T-helper 2 cell treated with Interferon-gamma antibody and Interleukin-4, amounts not matched to agents 5 μg/mL and 100 μg/mL, for 36 hours (primary cell): ENCODE measurements around the gene OR2L13.
"Not testable (repeated sequence)": the region's sequence is repeated elsewhere in the genome, so short reads cannot be mapped to it uniquely, and the experiment has no call there.

ENCODE experiments used
- DNase-seq: peaks from one replicate; pipeline ENCODE4 v3.0.0; 2021; ENCODE audit warnings: low spot score
- H3K27ac Mint-ChIP-seq: one replicate; pipeline ENCODE4 v1.8.0; 2021; ENCODE audit warnings: mild to moderate bottlenecking, mixed read lengths
- H3K27me3 Mint-ChIP-seq: one replicate; pipeline ENCODE4 v1.8.0; 2021; ENCODE audit warnings: low read depth, mixed read lengths
- H3K36me3 Mint-ChIP-seq: one replicate; pipeline ENCODE4 v1.8.0; 2021; ENCODE audit warnings: low read depth, mixed read lengths
- H3K4me1 Mint-ChIP-seq: one replicate; pipeline ENCODE4 v1.8.0; 2021; ENCODE audit warnings: low read depth, mixed read lengths
- H3K4me3 Mint-ChIP-seq: one replicate; pipeline ENCODE4 v1.8.0; 2022; ENCODE audit warnings: mild to moderate bottlenecking, moderate library complexity, mixed read lengths
- H3K9me3 Mint-ChIP-seq: one replicate; pipeline ENCODE4 v1.8.0; 2021; ENCODE audit warnings: mixed read lengths

Gene OR2L13, protein sequence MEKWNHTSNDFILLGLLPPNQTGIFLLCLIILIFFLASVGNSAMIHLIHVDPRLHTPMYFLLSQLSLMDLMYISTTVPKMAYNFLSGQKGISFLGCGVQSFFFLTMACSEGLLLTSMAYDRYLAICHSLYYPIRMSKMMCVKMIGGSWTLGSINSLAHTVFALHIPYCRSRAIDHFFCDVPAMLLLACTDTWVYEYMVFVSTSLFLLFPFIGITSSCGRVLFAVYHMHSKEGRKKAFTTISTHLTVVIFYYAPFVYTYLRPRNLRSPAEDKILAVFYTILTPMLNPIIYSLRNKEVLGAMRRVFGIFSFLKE

DNA sequence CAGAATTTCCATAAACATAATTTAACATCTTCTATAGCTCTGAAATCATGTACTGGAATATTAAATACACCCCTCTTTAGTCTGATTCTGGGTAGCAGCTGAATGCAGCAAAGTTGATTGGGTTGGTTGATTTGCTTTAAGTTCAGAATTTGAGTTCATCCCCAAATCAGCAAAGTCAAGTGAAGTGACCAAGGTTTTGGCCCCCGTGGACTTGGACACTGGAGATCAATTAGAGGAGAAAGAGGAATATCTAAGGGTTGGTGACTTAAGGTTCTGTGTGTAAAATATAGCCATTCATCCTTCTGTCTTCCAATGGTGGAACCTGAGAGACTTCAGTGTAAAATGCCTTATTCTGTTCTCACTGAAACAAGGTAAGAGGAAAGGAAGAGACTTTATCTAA, at the start of gene OR2L13:
Gene OR2L13, plus strand, starts transcription at position 301 of the 400 bp plus-strand sequence. CDS start 4,192 bp downstream, outside the sequence.
- Mint-ChIP-seq H3K27me3 (no peaks in the 10 kb centered on the region), H3K36me3 (no peaks in the 10 kb centered on the region), H3K27ac (no peak within 1 kb of the TSS), H3K4me3 (no peak within 1 kb of the TSS), H3K4me1 (no peaks in the 10 kb centered on the region), H3K9me3 (peaks cover 3% of the 10 kb centered on the region)
- no peak for DNase-seq

DNA sequence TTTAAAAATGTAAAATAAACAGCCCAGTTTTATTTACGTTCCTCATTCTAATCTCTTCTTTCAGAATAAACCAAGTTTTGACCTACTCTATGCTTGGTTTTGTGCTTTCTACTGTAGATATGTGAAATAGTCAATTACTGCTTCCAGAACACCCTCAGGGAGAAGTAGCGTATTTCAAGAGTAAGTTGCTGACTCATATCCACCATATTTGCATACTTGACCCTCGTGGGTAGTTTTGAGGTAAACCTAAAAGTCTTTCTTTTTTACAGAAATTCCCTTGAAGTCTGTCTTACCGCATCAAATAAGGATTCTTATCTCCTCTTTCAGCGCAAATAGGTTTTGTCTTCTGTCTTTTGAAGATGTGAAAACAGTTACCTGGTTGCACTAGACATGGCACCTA, 49.8 kb upstream of the OR2L13 start:
- Mint-ChIP-seq H3K9me3 (peaks cover 20% of the 10 kb centered on the region), H3K36me3 (no peaks in the 10 kb centered on the region), H3K4me1 (no peaks in the 10 kb centered on the region), H3K27me3 (no peaks in the 10 kb centered on the region), H3K4me3 (no peak overlapping the region), H3K27ac (no peak overlapping the region)
- DNase-seq, result no peak

DNA sequence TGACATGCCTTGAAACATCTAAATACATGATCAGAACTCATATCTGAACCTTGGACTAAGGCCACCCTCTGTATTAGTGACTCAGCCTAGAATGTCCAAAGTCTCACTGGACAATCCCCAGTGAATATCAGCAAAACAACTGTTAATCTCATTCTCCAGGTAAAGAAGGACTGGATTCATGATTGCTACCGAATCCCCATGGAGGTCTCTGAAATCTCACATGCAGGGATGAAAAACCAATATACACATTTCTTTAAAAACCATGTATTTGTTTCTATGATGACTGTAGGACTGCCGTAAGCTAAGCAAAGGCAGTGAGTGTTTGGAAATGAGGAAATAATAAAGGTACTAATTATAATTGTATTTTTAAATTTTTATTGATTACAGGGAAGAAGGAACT, 48.4 kb upstream of the OR2L13 start, which contains the start of gene OR2L3:
Gene OR2L3, plus strand, starts transcription at position 301 of the 400 bp plus-strand sequence. CDS start 13,846 bp downstream, outside the sequence.
- no peak within 1 kb of the TSS for H3K27ac Mint-ChIP-seq
- no peaks in the 10 kb centered on the region for H3K36me3 Mint-ChIP-seq
- H3K4me3 Mint-ChIP-seq, result no peak within 1 kb of the TSS
- H3K27me3 Mint-ChIP-seq, result no peaks in the 10 kb centered on the region
- DNase-seq, result no peak
- H3K4me1 Mint-ChIP-seq, result no peaks in the 10 kb centered on the region
- peaks cover 12% of the 10 kb centered on the region for H3K9me3 Mint-ChIP-seq

DNA sequence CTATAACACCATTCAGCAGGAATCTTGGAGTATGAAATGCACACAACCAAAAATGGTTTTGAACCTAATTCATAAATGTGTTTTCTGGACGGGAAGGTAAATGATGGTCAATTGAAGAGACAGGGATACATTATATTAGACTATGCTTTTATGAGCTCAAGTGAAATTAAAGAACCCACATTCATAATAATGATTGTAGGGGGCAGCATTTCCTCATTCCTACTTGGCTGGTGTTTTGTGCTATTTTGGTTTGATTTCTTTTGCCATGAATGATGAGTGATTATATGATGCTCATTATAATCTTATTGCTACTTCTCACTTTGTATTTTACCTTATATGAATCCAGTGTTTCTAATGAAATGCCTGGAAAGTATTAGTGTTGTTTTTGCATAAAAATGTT, 48.0 kb upstream of the OR2L13 start:
- H3K27me3 Mint-ChIP-seq, result no peaks in the 10 kb centered on the region
- DNase-seq, result no peak
- H3K4me1 Mint-ChIP-seq, result no peaks in the 10 kb centered on the region
- H3K36me3 Mint-ChIP-seq, result no peaks in the 10 kb centered on the region
- H3K4me3 Mint-ChIP-seq, result no peak overlapping the region
- H3K9me3 Mint-ChIP-seq, result peaks cover 12% of the 10 kb centered on the region
- H3K27ac Mint-ChIP-seq, result no peak overlapping the region

DNA sequence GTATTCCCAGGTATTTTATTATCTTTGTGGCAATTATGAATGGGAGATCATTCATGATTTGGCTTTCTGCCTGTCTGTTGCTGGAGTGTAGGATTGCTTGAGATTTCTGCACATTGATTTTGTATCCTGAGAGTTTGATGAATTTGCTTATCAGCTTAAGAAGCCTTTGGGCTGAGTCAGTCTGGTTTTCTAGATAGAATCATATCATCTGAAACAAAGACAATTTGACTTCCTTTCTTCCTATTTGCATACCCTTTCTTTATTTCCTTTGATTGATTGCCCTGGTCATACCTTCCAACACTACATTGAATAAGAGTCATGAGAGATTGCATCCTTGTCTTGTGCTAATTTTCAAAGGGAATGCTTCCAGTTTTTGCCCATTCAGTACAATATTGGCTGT, 40.3 kb upstream of the OR2L13 start:
- peaks cover 25% of the 10 kb centered on the region for H3K9me3 Mint-ChIP-seq
- no peaks in the 10 kb centered on the region for H3K27me3 Mint-ChIP-seq
- no peak overlapping the region for H3K27ac Mint-ChIP-seq
- H3K4me1 Mint-ChIP-seq, result no peaks in the 10 kb centered on the region
- H3K36me3 Mint-ChIP-seq, result no peaks in the 10 kb centered on the region
- no peak overlapping the region for H3K4me3 Mint-ChIP-seq
- no peak for DNase-seq

DNA sequence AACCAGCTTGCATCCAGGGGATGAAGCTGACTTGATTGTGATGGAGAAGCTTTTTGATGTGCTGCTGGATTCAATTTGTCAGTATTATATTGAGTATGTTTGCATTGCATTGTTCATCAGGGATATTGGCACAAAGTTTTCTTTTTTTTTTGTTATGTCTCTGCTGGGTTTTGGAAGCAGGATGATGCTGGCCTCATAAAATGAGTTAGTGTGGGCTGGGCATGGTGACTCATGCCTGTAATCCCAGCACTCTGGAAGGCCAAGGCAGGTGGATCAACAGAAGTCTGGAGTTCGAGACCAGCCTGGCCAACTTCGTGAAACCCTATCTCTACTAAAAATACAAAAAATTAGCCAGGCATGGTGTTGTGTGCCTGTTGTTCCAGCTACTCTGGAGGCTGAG, 39.7 kb upstream of the OR2L13 start:
- Mint-ChIP-seq H3K4me3 (no peak overlapping the region), H3K36me3 (no peaks in the 10 kb centered on the region), H3K9me3 (peaks cover 25% of the 10 kb centered on the region), H3K4me1 (no peaks in the 10 kb centered on the region), H3K27ac (no peak overlapping the region), H3K27me3 (no peaks in the 10 kb centered on the region)
- no peak for DNase-seq

DNA sequence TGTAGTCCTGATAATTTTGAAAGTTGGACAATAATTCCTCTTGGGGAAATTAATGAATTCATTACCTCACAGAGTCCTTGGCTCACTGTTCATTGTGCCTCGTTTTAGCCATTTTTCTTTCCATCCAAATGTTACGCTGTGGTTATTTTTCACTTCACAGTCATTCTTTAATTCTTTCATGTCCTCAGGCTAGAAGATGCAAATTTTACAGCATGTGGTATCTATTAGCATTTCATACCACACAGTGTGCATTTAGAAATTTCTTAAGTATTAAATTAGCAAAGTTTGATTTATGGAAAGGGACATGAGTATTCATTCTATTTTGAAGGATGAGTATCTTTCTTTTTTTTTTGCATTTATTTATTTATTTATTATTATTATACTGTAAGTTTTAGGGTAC, 29.9 kb upstream of the OR2L13 start:
- H3K27me3 Mint-ChIP-seq, result no peaks in the 10 kb centered on the region
- H3K9me3 Mint-ChIP-seq, result peaks cover 10% of the 10 kb centered on the region
- H3K36me3 Mint-ChIP-seq, result no peaks in the 10 kb centered on the region
- DNase-seq, result no peak
- H3K27ac Mint-ChIP-seq, result no peak overlapping the region
- no peaks in the 10 kb centered on the region for H3K4me1 Mint-ChIP-seq
- no peak overlapping the region for H3K4me3 Mint-ChIP-seq

DNA sequence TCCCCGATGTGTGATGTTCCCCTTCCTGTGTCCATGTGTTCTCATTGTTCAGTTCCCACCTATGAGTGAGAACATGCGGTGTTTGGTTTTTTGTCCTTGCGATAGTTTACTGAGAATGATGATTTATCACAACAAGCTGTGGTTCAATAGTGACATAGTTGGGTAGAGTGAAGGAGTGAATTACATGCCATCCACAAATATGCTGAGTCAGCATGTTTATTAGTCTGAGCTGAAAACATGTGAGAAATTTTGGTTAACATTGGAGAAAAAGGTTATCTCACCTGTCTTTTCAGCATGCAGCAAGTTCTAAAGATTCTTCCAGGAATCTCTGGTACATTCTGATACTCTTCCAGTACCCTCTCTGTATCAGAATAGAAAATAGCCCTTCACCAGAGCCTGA, 29.4 kb upstream of the OR2L13 start:
- peaks cover 14% of the 10 kb centered on the region for H3K9me3 Mint-ChIP-seq
- no peak for DNase-seq
- no peak overlapping the region for H3K27ac Mint-ChIP-seq
- H3K27me3 Mint-ChIP-seq, result no peaks in the 10 kb centered on the region
- H3K4me3 Mint-ChIP-seq, result no peak overlapping the region
- no peaks in the 10 kb centered on the region for H3K4me1 Mint-ChIP-seq
- H3K36me3 Mint-ChIP-seq, result no peaks in the 10 kb centered on the region

DNA sequence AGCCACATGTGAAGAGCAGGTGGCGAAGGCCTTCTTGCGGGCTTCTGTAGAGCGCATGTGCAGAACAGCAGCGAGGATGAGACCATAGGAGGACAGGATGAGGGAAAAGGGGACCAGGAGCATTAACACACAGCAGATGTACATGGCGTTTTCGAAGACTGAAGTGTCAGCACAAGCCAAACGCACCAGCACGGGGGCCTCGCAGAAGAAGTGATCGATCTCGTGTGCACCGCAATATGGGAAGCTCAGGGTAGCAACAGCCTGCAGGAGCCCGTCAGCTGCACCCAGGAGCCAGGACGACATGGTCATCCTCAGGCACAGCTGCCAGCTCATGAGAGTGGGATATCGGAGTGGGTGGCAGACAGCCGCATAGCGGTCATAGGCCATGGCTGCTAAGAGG, 11.1 kb upstream of the OR2L13 start:
- not testable (repeated sequence) for DNase-seq, H3K4me3 Mint-ChIP-seq, H3K36me3 Mint-ChIP-seq, H3K9me3 Mint-ChIP-seq, H3K27ac Mint-ChIP-seq, H3K27me3 Mint-ChIP-seq, H3K4me1 Mint-ChIP-seq

DNA sequence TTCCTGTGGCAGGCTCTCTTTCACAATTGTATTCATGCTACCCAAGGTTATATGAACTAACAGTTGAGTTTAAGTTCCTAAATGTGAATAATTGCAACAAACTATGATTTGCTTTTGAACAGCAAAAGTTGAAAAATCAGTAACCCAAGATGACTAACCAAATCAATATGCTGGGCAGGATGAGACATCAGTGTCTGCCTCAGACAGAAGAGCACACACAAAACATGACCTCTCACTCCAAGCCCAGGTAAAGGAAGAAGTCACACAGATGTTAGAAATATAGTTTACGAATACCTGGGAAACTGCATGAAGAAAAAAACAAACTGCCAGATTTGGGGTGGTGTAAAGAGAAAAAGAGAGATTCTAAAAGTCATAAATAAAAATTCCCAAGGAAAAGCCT, 3.5 kb downstream of the OR2L13 start:
- no peaks in the 10 kb centered on the region for H3K4me1 Mint-ChIP-seq
- no peaks in the 10 kb centered on the region for H3K36me3 Mint-ChIP-seq
- H3K4me3 Mint-ChIP-seq, result no peak overlapping the region
- peaks cover 3% of the 10 kb centered on the region for H3K9me3 Mint-ChIP-seq
- H3K27me3 Mint-ChIP-seq, result no peaks in the 10 kb centered on the region
- DNase-seq, result no peak
- H3K27ac Mint-ChIP-seq, result no peak overlapping the region

DNA sequence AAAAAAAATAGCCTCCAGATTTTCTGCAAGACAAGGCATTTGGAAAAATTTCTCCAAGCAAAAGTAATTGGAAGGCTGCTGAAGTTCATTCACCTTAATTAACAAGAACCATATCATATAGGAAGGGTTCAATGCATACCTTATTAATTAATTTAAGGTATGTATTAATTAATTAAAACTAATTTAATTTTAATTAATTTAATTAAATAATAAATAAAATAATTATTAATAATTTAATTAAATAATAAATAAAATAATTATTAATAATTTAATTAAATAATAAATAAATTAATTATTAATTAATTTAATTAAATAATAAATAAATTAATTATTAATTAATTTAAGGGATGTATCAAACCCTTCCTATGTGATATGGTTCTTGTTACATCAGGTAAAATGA, 7.9 kb downstream of the OR2L13 start:
- Mint-ChIP-seq H3K9me3 (peaks cover 11% of the 10 kb centered on the region), H3K4me1 (no peaks in the 10 kb centered on the region), H3K27me3 (no peaks in the 10 kb centered on the region), H3K4me3 (no peak overlapping the region), H3K36me3 (no peaks in the 10 kb centered on the region), H3K27ac (no peak overlapping the region)
- no peak for DNase-seq

DNA sequence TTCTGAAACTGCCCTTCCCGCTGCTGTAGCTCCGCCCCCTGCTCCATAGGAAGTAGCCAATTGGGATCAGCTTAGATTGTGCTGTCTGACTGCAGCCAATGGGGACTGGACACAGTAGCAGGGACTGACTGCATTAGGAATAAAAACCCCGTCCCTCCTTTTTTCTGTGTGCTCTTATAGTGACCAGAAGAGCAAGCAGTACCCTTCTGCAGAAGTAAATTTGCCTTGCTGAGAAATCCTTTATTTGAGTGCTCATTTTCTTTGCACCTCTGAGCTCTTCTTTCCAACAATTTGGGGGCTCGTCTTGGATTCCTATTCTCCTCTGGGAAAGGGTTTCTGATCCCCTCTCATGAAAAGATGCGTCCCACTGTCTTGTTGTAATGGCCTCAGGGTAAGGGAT, 16.2 kb downstream of the OR2L13 start:
- no peaks in the 10 kb centered on the region for H3K4me1 Mint-ChIP-seq
- no peak overlapping the region for H3K27ac Mint-ChIP-seq
- H3K27me3 Mint-ChIP-seq, result no peaks in the 10 kb centered on the region
- H3K4me3 Mint-ChIP-seq, result no peak overlapping the region
- no peaks in the 10 kb centered on the region for H3K36me3 Mint-ChIP-seq
- H3K9me3 Mint-ChIP-seq, result peaks cover 45% of the 10 kb centered on the region
- DNase-seq, result no peak

DNA sequence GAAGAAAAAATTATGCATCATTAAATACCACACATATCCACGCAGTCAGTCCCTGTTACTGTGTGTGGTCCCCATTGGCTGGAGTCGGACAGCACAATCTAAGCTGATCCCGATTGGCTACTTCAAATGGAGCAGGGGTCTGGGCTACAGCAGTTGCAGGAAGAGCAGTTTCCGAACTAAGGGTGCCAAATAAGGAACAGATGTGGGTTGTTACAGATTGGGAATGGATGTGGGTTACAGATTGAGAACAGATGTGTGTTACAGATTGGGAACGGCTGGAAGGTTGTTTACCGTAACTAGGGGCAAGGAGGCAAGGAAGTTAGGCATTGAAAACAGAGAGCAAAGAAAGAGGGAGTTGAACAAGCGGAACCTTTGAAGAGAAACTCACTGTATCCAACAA, 19.9 kb downstream of the OR2L13 start:
- DNase-seq, result no peak
- H3K9me3 Mint-ChIP-seq, result peaks cover 28% of the 10 kb centered on the region
- no peak overlapping the region for H3K27ac Mint-ChIP-seq
- H3K4me3 Mint-ChIP-seq, result no peak overlapping the region
- no peaks in the 10 kb centered on the region for H3K36me3 Mint-ChIP-seq
- no peaks in the 10 kb centered on the region for H3K4me1 Mint-ChIP-seq
- H3K27me3 Mint-ChIP-seq, result no peaks in the 10 kb centered on the region

DNA sequence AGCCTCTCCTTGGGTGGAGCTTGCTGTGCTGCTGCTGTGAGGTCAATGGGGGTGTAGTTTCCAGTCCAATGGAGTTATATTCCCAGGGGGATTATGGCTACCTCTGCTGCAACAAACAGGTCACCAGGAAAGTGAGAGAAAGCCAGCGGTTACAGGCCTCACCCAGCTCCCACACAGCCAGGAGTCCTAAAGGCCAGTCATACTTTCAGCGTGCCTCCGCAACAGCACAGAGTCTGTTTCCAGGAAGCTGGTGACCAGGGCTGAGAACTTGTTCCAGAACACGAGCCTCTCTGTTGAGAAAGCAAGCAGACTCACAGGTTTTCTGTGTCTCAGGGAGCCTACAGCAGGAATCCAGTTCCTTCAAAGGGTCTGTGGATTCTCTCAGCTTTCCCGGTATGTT, 32.7 kb downstream of the OR2L13 start:
- Mint-ChIP-seq H3K27ac (no peak overlapping the region), H3K9me3 (peaks cover 25% of the 10 kb centered on the region), H3K4me1 (no peaks in the 10 kb centered on the region), H3K27me3 (no peaks in the 10 kb centered on the region), H3K4me3 (no peak overlapping the region), H3K36me3 (no peaks in the 10 kb centered on the region)
- DNase-seq, result no peak

DNA sequence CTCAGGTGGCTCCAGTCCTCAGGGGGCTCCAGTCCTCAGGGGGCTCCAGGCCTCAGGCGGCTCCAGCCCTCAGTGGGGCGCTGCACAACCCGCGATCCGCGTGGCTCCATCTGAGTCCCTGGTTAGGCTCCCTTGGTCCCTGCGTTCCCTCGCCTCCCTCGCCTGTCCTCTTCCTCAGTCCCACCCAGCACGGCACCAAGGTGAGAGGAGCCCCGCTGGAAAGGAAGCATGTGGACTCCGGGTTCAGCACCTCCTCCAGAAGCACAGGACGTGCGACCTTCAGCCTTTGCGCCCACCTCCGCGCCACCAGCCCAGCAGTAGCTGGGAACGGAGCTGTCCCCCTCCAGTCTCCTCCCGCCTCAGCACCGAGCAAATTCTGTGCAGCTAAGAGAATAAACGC, 41.8 kb downstream of the OR2L13 start:
- Mint-ChIP-seq H3K27me3 (no peaks in the 10 kb centered on the region), H3K4me1 (no peaks in the 10 kb centered on the region), H3K9me3 (peaks cover 8% of the 10 kb centered on the region), H3K27ac (no peak overlapping the region), H3K36me3 (no peaks in the 10 kb centered on the region), H3K4me3 (no peak overlapping the region)
- DNase-seq, result no peak
